ENCODE measurements around the gene TMCC1.

DNA sequence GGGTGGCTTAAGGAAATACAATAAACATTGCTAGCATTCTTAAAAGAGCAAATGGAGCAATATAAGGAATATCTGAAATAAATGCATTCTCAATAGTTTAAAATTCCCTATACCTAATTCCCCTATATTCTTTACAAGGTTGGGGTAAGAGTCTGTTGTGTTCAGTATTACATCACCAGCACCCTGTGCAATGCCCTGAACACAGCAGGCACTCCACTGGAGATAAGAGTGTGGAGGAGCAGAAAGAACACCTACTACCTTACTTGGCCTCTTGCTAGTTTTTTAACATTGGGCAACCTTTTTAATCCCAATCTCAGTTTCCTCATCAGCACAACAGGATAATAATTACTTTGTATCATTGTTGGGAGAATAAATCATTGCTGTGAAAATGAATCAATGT, 146.9 kb downstream of the TMCC1 start:
- TF ChIP-seq CTCF (IDR thresholded peaks at IDR 0.05): no peak
- TF ChIP-seq POLR2A (IDR thresholded peaks at IDR 0.05): no peak
